ENCODE data around the gene RAB7A. TPM values are rescaled to one million over a fixed set of nuclear protein-coding genes. Genes with fewer than 3 reads are reported as not detected.

The RAB7A gene
- polyA plus RNA-seq, 1 donor (not counting 4 experiments of a cell fraction or from before 2014, with no cell fraction given): 364 TPM

- no peaks in the 10 kb centered on the region for H3K9me3 ChIP-seq (ENCODE audit: control insufficient read depth, low read depth, low read length)
- peaks cover 6% of the 10 kb centered on the region for H3K4me1 ChIP-seq (ENCODE audit: control insufficient read depth, extremely low read depth, insufficient read depth, low read length)
- no peak overlapping the region for H2AFZ ChIP-seq (ENCODE audit: control insufficient read depth, low read length)
- no peak overlapping the region for H3K27ac ChIP-seq (ENCODE audit: control insufficient read depth, insufficient read depth, low read length)
- H3K27me3 ChIP-seq (ENCODE audit: control insufficient read depth, extremely low read depth, insufficient read depth, low read length): no peaks in the 10 kb centered on the region
- no peaks in the 10 kb centered on the region for H3K9me1 ChIP-seq (ENCODE audit: control insufficient read depth, extremely low read depth, insufficient read depth, low read length)
- FAIRE-seq (no peak), DNase-seq (ENCODE audit: low read depth, low spot score) (no peak)
- no peaks in the 10 kb centered on the region for H4K20me1 ChIP-seq (ENCODE audit: control insufficient read depth, extremely low read depth, insufficient read depth, low read length)
- no peak overlapping the region for H3K4me2 ChIP-seq (ENCODE audit: control insufficient read depth, extremely low read depth, insufficient read depth, low read depth, low read length)
- H3K4me3 ChIP-seq (ENCODE audit: control insufficient read depth in 2 of 3, extremely low read depth in 1 of 3, insufficient read depth in 2 of 3, low read depth in 1 of 3, low read length in 3 of 3): no peak overlapping the region
- TF ChIP-seq CTCF (optimal IDR thresholded peaks at IDR 0.05 in 1 of 3, IDR thresholded peaks at IDR 0.05 in 1 of 3, conservative IDR thresholded peaks at IDR 0.05 in 1 of 3; ENCODE audit: extremely low read depth in 1 of 3, insufficient read depth in 2 of 3, low read length in 3 of 3) (no peak), EZH2 (IDR thresholded peaks at IDR 0.05; ENCODE audit: low read length) (no peak)
- H3K79me2 ChIP-seq (ENCODE audit: control insufficient read depth, insufficient read depth, low read length): no peaks in the 10 kb centered on the region
- no peaks in the 10 kb centered on the region for H3K36me3 ChIP-seq (ENCODE audit: control insufficient read depth in 2 of 2, extremely low read depth in 1 of 2, insufficient read depth in 2 of 2, low read length in 2 of 2)
- dilution Hi-C loops (cut with MboI; ENCODE audit: extremely low pct_ligation_motif_present, low sequenced_read_pairs): no loop called here
- no peak overlapping the region for H3K9ac ChIP-seq (ENCODE audit: control insufficient read depth, extremely low read depth, insufficient read depth, low read length)
Measured at GRCh38 chr3:128846486-128846891, 120.5 kb downstream of the RAB7A start.

GRCh38 chr3:128847666-128848370 is 121.8 kb downstream of the RAB7A start:
- Histone ChIP-seq H3K9me3 (ENCODE audit: control insufficient read depth, low read depth, low read length) (no peaks in the 10 kb centered on the region), H3K4me2 (ENCODE audit: control insufficient read depth, extremely low read depth, insufficient read depth, low read depth, low read length) (no peak overlapping the region), H3K27ac (ENCODE audit: control insufficient read depth, insufficient read depth, low read length) (no peak overlapping the region), H3K9ac (ENCODE audit: control insufficient read depth, extremely low read depth, insufficient read depth, low read length) (no peak overlapping the region), H4K20me1 (ENCODE audit: control insufficient read depth, extremely low read depth, insufficient read depth, low read length) (no peaks in the 10 kb centered on the region), H3K9me1 (ENCODE audit: control insufficient read depth, extremely low read depth, insufficient read depth, low read length) (no peaks in the 10 kb centered on the region), H3K79me2 (ENCODE audit: control insufficient read depth, insufficient read depth, low read length) (no peaks in the 10 kb centered on the region), H2AFZ (ENCODE audit: control insufficient read depth, low read length) (no peak overlapping the region), H3K4me1 (ENCODE audit: control insufficient read depth, extremely low read depth, insufficient read depth, low read length) (peaks cover 6% of the 10 kb centered on the region), H3K4me3 (ENCODE audit: control insufficient read depth in 2 of 3, extremely low read depth in 1 of 3, insufficient read depth in 2 of 3, low read depth in 1 of 3, low read length in 3 of 3) (no peak overlapping the region), H3K27me3 (ENCODE audit: control insufficient read depth, extremely low read depth, insufficient read depth, low read length) (no peaks in the 10 kb centered on the region), H3K36me3 (ENCODE audit: control insufficient read depth in 2 of 2, extremely low read depth in 1 of 2, insufficient read depth in 2 of 2, low read length in 2 of 2) (no peaks in the 10 kb centered on the region)
- dilution Hi-C loops (cut with MboI; ENCODE audit: extremely low pct_ligation_motif_present, low sequenced_read_pairs): no loop called here
- TF ChIP-seq CTCF (optimal IDR thresholded peaks at IDR 0.05 in 1 of 3, IDR thresholded peaks at IDR 0.05 in 1 of 3, conservative IDR thresholded peaks at IDR 0.05 in 1 of 3; ENCODE audit: extremely low read depth in 1 of 3, insufficient read depth in 2 of 3, low read length in 3 of 3) (no peak), EZH2 (IDR thresholded peaks at IDR 0.05; ENCODE audit: low read length) (no peak)
- no peak for DNase-seq (ENCODE audit: low read depth, low spot score)
- no peak for FAIRE-seq
